ENCODE data around the gene GRM2. TPM values are rescaled to one million over a fixed set of nuclear protein-coding genes. Genes with fewer than 3 reads are reported as not detected.

The GRM2 gene
- total RNA-seq = under 0.01 TPM in 2 replicates

GRCh38 chr3:51706788-51707731, at the start of gene GRM2:
Gene GRM2, plus strand, starts transcription at chr3:51707068. Its CDS starts 1,916 bp downstream, at chr3:51708984.
- DNase-seq (ENCODE audit: low read depth in 2 of 2) = peak; percentile 75 to 84

DNA sequence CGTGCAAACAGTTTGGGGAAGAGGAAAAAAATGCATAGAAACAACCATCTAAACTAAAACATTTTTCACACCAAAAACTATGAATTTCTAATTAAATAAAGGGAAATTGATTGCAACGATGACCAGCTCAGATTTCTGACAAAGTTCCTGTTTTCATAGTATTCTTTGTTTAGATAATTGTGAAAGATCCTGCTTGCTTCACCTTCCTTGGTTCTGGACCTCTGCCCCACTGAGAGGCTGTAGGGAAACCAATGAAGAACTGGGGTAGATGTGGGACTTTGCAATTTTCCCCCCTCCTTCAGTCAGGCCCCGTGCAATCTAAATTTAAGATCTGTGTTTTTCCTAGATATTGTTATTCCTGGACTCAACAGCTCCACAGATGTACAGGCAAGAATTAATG, 49.6 kb upstream of the GRM2 start:
- no peak for DNase-seq (ENCODE audit: low read depth in 2 of 2)

- no peak for DNase-seq (ENCODE audit: low read depth in 2 of 2)
Measured at GRCh38 chr3:51659942-51660341, 46.9 kb upstream of the GRM2 start.

- no peak for DNase-seq (ENCODE audit: low read depth in 2 of 2)
Measured at GRCh38 chr3:51662456-51662855, 44.4 kb upstream of the GRM2 start.

DNA sequence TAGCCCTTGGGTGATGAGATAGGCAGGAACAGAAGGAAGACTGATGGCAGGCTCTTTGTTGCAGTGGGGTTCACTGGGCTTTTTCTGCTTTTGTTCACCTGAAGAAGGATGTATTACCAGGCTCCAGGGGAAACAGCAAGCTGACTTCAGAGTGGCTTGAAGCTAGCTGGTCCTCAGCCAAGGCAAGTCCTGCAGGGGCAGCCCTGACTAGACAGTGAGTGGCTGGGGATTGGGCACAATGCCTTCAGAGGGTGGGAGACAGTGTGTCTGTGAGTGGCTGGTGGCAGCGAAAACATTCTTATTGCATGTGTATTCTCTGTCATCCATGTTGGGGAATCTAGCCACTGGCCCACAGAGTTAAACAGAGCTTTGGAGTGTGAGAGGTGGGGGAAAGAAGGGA, 38.1 kb upstream of the GRM2 start:
- no peak for DNase-seq (ENCODE audit: low read depth in 2 of 2)

GRCh38 chr3:51669241-51670052, 37.4 kb upstream of the GRM2 start:
- peak; percentile 80 to 84 for DNase-seq (ENCODE audit: low read depth in 2 of 2)

GRCh38 chr3:51670053-51670822, 36.6 kb upstream of the GRM2 start:
- DNase-seq (ENCODE audit: low read depth in 2 of 2) = no peak

DNA sequence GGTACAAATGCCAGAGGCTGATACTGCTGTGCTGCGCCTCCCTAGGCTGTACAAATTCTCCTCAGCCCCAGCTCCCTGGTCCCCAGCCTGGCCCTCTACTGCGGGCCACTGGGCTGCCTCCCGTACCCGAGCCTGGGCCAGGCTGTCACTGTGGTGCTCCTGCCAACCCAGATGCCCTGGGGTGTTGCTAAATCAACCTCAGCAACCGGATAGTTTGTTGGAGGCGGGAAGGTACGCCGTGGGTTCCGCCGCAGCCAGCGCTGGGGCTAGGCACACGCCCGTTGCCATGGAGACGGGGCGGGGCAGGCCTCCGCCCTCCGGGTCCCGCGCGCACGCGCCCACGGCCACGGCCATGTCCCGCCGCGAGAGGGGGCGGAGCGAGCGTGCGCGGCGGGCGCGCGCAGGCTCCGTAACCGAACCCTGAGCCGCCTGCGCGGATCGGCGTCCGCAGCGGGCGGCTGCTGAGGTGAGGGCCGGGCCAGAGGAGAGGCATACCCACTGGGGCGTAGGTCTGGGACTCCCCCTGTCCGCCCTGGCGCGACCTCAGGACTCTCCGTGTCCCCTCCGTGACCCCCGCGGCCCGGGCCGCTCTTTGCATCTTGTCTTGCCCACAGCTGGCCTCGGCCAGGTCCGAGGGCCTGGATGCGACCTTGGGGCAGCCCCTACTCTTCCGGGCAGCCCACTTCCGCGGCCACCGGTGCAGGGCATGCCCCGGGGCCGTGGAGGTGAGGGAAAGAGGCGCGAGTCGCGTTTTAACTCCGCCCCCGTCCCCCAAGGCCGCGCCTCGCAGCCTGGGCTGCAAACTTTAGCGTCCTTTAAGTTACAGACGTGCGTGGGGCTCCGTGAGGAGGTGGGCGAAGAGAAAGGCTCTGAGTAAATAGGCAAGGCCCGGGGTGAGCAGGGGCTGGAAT, 35.8 kb upstream of the GRM2 start, which contains the start of gene TEX264:
TEX264 (plus strand) TSS at position 430 of the 911 bp plus-strand sequence. CDS start 3,053 bp downstream, outside the sequence.
- DNase-seq (ENCODE audit: low read depth in 2 of 2) = peak; percentile 78 to 89

- peak; percentile 59 for DNase-seq (ENCODE audit: low read depth in 2 of 2)
Measured at GRCh38 chr3:51671734-51672475, 35.0 kb upstream of the GRM2 start.

DNA sequence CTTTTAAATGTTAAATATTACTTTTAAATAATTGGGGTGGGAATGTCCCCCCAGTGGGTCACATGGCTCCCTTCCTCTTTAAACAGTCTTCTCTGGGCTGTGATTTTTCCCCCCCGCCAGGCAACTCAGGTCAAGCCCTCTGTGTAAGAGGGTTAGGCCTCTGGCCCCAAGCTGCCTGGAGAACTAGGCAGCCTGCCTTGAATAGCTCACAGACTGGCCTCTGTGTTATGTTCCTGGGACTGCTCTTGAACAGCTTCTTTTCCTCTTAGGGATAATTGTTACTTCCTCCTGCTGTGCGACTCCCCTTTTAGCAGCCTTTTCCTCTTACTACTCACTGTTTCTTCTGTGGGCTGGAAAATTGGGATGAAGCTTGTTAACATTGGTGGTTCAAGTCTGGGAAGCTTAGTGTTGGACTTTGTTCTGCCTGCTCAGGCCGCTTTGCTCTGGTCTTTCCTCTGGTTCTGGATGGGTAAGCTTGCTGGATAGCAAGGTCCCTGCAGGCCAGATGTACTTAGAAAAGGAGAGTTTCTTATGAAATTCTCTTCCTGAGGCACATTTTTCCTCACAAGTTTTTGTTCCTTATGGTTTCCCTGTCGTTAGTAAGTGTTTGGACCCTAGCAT, 33.6 kb upstream of the GRM2 start:
- DNase-seq (ENCODE audit: low read depth in 2 of 2) = no peak

GRCh38 chr3:51673802-51674654, 32.8 kb upstream of the GRM2 start:
- no peak for DNase-seq (ENCODE audit: low read depth in 2 of 2)

DNA sequence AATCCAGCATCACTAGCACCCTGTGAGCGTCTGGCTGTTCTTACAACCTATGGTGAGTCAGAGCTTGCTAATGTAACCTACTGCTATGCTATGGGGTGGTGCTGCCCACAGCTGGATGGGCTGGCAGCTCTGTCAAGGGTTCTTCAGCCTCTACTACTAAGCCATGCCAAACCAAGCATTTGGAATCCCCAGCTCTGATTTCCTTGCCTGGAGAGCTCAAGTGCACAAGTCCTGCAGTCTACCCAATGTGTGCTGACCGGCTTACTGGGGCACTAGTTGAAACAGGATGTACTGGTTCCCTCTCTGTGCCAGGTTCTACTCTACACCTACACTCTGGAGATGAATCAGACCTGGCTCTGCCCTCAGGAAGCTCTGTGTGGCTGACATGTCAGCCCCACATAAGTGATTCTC, 31.7 kb upstream of the GRM2 start:
- DNase-seq (ENCODE audit: low read depth in 2 of 2) = no peak

GRCh38 chr3:51676102-51676640, 30.7 kb upstream of the GRM2 start:
- no peak for DNase-seq (ENCODE audit: low read depth in 2 of 2)

DNA sequence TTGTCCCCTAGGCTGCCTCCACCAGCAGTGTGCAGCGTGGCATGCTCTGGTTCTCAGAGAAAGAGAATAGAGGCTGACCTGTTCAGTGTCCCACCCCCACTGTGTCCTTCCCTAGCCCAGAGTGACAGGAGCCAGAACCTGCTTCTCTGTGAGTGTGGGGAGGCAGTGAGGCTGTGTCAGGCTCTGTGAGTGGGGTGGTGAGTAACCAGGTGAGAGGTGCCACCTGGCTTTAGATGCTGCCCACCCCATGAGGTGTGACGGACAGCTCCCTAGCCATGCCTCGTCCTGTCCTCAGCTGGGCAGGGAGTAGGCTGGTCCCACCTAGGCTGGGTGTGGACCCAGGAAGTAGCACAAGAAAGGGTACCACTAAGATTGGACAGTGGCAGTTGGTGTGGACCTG, 29.5 kb upstream of the GRM2 start:
- no peak for DNase-seq (ENCODE audit: low read depth in 2 of 2)

GRCh38 chr3:51678186-51678585, 28.7 kb upstream of the GRM2 start:
- no peak for DNase-seq (ENCODE audit: low read depth in 2 of 2)

- no peak for DNase-seq (ENCODE audit: low read depth in 2 of 2)
Measured at GRCh38 chr3:51678641-51679040, 28.2 kb upstream of the GRM2 start.

DNA sequence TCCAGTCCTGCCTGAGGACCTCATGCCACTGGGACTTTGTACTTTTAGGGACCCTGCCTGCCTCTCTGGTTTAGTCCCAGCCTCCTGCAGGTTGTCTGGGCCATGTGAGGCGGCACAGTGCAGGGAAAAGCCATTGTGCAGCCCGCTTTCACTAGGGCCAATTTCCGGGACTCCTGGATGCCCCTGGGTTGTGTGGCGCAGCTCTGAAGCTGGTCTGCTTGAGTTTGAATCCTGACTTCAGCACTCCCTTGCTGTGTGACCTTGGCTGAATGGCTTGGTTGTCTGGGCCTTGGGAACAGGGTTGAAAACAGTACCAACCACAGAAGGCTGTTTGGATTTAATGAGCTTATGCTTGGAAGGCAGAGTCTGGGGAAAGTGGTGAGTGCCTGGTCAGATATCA, 27.6 kb upstream of the GRM2 start:
- no peak for DNase-seq (ENCODE audit: low read depth in 2 of 2)

DNA sequence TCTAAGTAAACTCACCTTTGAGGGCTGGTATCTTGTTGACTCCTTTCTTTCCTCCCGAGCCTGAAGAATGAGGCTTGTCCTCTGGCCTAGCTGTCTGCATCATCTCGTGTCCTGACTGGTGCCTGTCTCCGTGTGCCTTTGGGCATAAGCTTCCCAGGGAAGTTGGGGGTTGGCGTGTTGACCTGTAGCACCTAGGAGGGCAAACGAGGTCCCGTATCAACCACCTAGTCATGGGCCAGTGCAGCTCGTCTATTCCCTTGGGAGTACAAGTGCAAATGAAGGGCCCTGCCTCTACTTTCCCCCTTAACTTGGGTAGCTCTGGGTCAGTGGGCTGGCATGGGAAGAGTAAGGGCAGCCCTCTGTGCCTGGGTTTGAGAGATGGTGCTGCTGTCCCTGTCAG, 27.1 kb upstream of the GRM2 start:
- DNase-seq (ENCODE audit: low read depth in 2 of 2) = no peak
